GM06990 (cell line): Measurements from ENCODE around the gene TIMELESS.

ENCODE experiments used
- DNase-seq: peaks from one replicate; pipeline ENCODE4 v3.0.0-alpha.2; 2011; ENCODE audit not compliant: insufficient read length; ENCODE audit errors: extremely low read depth
- H3K27me3 ChIP-seq: replicated peaks from 2 replicates; pipeline ENCODE4 v1.6.0; 2011; ENCODE audit warnings: low read length; ENCODE audit not compliant: control insufficient read depth, insufficient read depth
- H3K36me3 ChIP-seq: 2 replicates; pipeline ENCODE4 v1.5.1; 2011; ENCODE audit warnings: low read length; ENCODE audit not compliant: control insufficient read depth, insufficient read depth
- H3K4me3 ChIP-seq: replicated peaks from 2 replicates; pipeline ENCODE4 v1.5.1; 2011; ENCODE audit warnings: low read depth, mild to moderate bottlenecking, control low read depth, low read length
- CTCF ChIP-seq: IDR thresholded peaks from 2 replicates; pipeline ENCODE4 v1.5.1; 2011; ENCODE audit warnings: low read length, control low read depth, mild to moderate bottlenecking, inconsistent platforms; ENCODE audit not compliant: insufficient read depth, poor library complexity, severe bottlenecking

TIMELESS gene

GRCh38 chr12:56488041-56488955 lies 39.1 kb upstream of the TIMELESS start, which contains the start of gene GLS2:
TSS of gene GLS2 (minus strand) at chr12:56488161. CDS start at chr12:56488118, 43 bp downstream.
- Histone ChIP-seq H3K4me3 (peak within 1 kb of the TSS; percentile 68), H3K27me3 (no peaks in the 10 kb centered on the region), H3K36me3 (no peaks in the 10 kb centered on the region)
- no peak for TF ChIP-seq CTCF
- DNase-seq = peak; percentile 72

- Histone ChIP-seq H3K4me3 (peak overlapping the region; percentile 68), H3K27me3 (no peaks in the 10 kb centered on the region), H3K36me3 (no peaks in the 10 kb centered on the region)
- TF ChIP-seq CTCF = no peak
- DNase-seq = peak; percentile 47
Measured at GRCh38 chr12:56487448-56488040, 38.3 kb upstream of the TIMELESS start.

DNA sequence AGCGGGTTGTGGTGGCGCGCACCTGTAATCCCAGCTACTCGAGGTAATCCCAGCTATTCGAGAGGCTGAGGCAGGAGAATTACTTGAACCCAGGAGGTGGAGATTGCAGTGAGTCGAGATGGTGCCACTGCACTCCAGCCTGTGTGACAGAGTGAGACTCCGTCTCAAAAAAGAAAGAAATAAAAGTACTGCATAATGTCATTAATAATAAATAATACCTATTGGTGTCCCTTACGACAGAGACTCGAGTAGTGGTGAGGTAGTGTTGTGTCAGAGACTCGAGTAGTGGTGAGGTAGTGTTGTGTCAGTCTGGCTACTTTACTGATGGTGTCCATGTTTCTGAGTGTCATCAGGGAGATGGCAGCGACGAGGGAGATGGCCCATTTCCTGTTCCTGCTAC lies 37.5 kb upstream of the TIMELESS start:
- no peak for DNase-seq
- TF ChIP-seq CTCF = no peak
- H3K4me3 ChIP-seq = no peak overlapping the region
- H3K27me3 ChIP-seq = no peaks in the 10 kb centered on the region
- H3K36me3 ChIP-seq = no peaks in the 10 kb centered on the region

DNA sequence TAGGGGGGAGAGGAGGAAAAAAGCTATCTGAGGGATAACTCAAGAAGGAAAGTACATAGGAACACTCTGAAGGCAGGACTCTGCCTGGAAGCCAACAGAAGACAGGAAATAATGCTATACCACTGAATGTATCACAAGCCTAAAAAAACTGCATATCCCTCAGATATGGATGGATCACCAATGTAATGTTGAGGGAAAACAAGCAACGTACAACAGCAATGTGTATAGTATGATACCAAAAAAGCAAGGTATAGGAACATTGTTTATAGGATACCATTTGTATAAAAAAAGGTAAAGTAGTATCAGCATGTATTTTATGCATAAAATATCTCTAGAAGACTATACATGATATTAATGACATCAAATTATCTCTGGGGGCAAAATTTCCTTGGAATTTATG lies 35.3 kb upstream of the TIMELESS start:
- no peak overlapping the region for H3K4me3 ChIP-seq
- no peaks in the 10 kb centered on the region for H3K27me3 ChIP-seq
- no peak for TF ChIP-seq CTCF
- no peaks in the 10 kb centered on the region for H3K36me3 ChIP-seq
- no peak for DNase-seq

DNA sequence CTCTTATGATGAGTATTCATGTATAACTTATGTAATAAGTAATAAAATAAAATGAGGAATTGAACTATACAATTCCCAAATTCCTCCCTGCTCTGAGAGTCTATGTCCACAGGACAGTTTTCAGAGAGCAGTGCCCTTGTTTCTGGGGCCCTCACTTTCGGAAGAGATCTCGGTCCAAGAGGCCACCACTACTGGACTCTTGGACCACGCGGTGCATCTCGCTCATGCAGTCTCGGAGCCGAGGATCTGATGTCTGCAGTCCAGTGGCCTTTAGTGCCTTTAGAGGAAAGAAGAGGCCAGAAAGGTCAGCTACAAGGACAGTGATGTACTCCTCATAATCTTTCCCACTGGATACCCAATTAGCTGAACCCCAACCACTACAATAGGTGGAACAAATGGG lies 30.4 kb upstream of the TIMELESS start:
- Histone ChIP-seq H3K4me3 (no peak overlapping the region), H3K27me3 (no peaks in the 10 kb centered on the region), H3K36me3 (peaks cover 1% of the 10 kb centered on the region; the same call in 1 of the 2 replicates)
- DNase-seq = no peak
- TF ChIP-seq CTCF = no peak
